Right renal cortex interstitium (tissue), 3 donors: ENCODE data around the gene TECPR1. TPM values are rescaled to one million over a fixed set of nuclear protein-coding genes. Genes with fewer than 3 reads are reported as not detected.
A peak's percentile ranks its signal among the peaks of the same experiment; 100 is the strongest.

Experiments
- DNase-seq, 3 donors: peaks; one replicate each; pipeline ENCODE4 v3.0.0-alpha.2; 2013; ENCODE audit warnings: low read depth in 3 of 3, low spot score in 2 of 3
- polyA plus RNA-seq, 3 donors: library from polyadenylated mRNA; unstranded; fragments of 120-200 nt; gene quantifications; one replicate each; pipeline ENCODE4 v1.2.1, GENCODE V29; 2013; ENCODE audit not compliant: insufficient read length in 3 of 3

The TECPR1 gene
- polyA plus RNA-seq, 3 donors = 12.1 to 14.2 (median 13.2) TPM

DNA sequence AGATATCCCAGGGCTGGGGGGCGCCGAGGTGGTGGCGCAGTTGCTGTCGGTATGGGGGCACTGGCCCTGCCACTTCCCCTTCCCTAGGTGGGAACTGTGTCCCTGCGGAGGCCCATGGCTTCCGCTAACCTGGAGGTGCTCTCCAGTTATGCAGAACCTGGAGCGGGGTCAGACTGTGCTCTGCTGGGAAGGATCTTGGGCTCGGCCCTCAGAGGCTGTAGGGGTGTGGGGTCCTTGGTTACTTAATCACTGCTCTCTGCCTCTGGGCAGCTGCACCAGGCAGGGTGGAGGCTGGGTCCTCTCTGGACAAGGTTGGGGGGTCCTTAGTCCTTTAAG lies 31.8 kb upstream of the TECPR1 start:
- no peak for DNase-seq

- DNase-seq = no peak
Observed at GRCh38 chr7:98283127-98283886, 31.3 kb upstream of the TECPR1 start.

- no peak for DNase-seq
Observed at GRCh38 chr7:98282703-98283102, 30.7 kb upstream of the TECPR1 start.

DNA sequence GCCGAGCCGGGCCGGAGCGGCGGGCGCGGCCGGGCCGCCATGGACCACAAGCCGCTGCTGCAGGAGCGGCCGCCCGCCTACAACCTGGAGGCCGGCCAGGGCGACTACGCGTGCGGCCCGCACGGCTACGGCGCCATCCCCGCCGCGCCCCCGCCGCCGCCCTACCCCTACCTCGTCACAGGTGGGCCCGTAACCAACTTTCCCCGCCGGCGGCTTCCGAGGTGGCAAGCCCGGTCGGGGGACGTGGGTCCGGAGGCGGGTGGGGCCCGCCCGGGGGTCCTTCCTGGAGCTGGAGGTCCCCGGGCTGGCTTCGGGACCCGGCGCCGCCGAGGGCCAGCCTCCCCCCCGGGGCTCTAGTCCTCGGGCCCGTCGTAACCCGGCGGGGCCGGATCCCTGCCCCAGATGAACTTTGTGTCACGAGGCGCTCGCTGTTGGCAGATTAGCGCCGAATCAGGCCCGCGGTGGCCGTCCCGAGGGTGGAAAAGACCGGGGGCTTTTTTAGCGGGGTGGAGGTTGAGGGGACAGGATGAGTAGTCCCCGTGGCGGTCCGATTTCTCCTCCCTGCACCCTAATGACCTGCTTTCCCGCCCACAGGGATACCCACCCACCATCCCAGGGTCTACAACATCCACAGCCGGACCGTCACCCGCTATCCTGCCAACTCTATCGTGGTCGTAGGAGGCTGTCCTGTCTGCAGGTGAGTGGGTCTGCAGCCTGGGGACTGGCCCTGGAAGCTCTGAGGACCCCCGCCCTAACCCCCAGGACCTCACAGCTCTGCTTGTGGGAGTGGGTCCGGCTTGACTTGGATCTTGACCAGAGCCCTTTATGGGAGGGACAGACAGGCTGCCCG lies 29.9 kb upstream of the TECPR1 start:
- no peak for DNase-seq

DNA sequence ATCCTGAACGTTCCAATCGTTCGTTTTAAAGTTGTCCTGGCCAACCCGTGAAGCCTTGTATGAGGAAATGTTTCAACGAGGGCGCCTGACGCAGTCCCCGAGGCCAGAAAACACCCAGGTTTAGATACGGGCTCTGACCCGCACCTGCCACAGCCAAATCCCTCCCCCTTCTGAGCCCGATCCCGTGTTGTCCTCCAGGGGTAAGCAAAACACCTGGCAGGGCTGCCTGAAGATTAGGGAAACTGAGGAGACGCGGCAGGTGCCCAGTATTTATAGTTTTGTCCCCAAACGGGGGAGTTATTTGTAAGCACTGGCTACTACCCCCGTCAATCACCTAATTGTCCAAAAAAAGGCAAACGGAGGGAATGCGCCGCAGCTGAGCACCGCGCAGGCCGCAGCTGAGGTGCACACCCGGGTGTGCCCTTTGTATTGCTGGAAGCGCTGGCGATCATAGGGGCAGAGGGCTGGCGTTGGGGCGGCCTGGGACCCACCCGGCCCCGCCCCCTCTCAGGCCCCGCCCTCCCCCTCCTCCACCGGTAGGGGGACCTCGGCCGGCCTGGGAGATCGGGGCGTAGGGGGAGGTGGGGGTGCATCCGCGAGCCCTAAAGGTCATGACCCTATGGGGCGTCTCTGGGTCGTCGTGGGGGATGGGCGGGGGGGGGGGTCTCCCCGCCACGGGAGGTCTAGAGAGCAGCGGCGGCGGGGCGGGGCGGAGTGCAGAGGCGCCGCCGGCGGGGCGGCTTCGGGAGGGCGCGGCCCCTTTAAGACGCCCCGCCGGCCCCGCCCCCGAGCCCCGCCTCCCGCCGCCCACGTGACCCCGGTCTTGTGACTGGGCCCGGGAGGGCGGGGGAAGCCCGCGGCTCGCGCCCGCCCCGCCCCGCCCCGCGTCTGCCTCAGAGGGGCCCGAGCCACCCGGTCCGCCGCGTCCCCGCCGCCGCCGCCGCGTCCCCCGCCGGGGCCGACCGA lies 29.0 kb upstream of the TECPR1 start, which contains the start of gene BRI3:
Gene BRI3, plus strand, starts transcription at position 896 of the 966 bp plus-strand sequence. CDS start 110 bp downstream, outside the sequence.
- DNase-seq = peak in 2 of 3 donors; percentile 71 to 76

DNA sequence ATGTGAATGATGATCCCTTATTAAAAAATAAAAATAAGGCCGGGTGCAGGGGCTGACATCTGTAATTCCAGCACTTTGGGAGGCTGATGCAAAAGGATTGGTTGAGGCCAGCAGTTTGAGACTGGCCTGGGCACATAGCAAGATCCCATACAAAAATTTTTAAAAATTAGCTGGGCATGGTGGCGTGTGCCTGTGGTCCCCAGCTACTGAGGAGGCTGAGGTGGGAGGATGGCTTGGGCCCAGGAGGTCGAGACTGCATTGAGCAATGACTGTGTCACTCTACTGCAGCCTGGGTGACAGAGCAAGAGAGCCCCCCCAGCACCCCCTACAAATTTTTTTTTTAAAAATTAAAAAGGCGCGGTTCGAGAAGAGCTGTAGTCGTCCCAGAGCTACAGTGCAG lies 28.3 kb upstream of the TECPR1 start:
- no peak for DNase-seq

DNA sequence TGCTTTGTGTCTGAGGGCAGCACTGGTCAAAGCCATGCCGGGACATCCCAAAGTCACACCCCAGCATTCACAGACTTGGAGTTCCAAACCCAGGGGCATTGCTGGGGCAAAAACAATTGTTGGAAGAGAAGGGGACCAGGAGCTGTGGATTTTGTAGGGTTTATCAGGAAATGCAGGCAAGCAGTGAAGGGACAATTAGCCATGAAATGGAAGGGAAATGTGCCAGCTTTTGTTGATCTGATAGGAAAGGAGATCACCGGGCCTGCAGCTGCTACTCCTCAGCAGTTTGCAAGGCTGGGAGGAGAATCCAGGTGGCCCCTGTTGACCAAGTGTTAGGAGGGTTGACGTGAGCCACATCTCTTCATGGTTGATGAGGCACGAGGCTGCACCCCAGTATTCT lies 26.9 kb upstream of the TECPR1 start:
- DNase-seq = no peak

- DNase-seq = no peak
Observed at GRCh38 chr7:98278408-98278807, 26.4 kb upstream of the TECPR1 start.

DNA sequence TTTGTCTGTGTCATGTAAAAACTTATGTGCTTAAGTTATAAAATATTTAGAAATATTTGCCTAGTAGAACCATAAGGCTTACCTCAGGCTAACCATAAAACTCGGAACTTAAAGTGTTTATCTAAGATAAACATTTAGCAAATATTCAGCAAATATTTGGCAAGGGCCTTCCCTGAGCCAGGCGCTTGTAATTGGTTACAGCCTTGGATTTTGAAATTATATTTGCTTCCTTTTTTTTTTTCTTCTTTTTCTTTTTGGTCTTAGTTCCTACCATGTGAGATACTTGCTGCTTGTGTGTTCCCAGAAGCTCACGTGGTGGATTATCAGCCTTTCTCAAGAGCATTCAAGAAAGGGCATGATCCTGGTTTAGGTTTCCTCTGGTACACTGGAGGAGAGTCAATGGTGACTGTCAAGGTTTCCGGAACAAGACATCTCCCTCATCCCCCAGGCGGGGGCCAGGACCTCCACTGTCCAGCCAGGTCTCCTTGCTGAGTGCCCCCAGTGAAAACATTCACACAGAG lies 24.3 kb upstream of the TECPR1 start:
- no peak for DNase-seq

DNA sequence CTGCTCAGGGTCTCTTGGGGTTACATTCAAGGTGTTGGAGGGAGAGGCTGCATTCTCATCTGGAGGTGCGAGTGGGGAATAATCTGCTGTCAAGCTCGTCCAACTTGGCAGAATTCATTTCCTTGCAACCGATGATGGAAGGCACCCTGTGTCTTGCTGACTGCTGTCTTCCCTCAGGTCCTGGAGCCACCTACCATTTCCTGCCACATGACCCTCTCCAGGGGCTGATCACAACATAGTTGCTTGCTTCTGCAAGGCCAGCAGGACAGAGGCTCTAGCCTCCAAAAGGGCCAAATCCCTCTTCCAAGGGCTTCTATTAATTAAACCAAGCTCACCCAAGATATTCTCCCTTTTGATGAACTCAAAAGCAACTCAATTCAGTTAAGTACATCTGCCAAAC lies 15.3 kb upstream of the TECPR1 start:
- DNase-seq = no peak

DNA sequence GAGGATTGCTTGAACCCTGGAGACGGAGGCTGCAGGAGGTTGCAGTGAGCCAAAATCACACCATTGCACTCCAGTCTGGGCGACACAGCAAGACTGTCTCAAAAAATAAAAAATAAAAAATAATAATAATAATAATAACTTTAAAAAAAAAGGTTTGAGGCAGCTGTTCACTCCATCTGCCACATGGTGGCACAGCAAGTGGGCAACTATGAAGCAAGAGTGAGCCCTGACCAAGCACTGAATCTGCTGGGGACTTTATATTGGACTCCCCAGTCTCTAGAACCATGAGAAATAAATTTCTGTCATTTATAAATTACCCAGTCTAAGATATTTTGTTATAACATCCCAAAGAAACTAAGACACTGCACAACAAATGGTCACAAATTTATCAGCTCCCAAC lies 14.8 kb upstream of the TECPR1 start:
- no peak for DNase-seq

GRCh38 chr7:98265841-98266271 lies 13.8 kb upstream of the TECPR1 start:
- no peak for DNase-seq

DNA sequence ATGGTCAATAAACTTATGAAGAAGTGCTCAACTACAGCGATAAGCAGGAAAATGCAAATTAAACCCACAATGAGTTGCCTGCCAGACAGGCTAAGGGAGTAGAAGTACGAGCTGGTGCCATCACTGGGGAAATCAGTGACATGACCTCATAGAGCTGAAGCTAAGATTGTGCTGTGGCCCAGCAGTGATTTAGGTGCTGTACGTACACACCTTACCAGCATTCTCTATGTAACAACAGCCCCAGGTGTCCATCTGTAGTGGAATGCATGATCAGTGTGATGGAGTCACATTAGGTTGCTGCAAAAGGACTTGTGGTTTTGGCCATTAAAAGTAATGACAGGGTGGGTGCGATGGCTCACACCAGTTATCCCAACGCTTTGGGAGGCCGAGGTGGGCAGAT lies 5.7 kb upstream of the TECPR1 start:
- no peak for DNase-seq

GRCh38 chr7:98256431-98256830 lies 4.4 kb upstream of the TECPR1 start:
- DNase-seq = no peak

DNA sequence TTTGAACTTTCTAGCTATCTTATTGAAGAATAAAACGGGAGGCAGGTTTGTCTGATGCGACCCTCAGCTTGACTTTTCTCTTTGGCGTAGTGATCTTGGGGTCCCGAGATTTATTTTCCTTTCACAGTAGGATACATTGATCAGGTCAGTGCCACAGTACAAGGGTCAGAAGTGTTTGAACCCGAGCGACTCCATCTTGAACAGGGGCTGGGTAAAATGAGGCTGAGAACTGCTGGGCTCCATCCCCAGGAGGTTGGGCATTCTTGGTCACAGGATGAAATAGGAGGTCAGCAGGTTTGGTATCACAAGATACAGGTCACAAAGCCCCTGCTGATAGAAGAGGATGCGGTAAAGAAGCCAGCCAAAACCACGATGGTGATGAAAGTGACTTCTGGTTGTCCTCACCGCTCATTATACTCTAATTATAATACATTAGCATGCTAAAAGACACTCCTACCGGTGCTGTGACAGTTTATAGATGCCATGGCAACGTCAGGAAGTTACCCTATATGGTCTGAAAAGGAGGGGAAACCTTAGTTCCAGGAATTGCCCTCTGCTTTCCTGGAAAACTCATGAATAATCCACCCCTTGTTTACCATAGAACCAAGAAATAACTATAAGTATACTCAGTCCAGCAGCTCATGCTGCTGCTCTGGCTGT lies 3.0 kb upstream of the TECPR1 start:
- no peak for DNase-seq

- DNase-seq = no peak
Observed at GRCh38 chr7:98254516-98254915, 2.5 kb upstream of the TECPR1 start.

DNA sequence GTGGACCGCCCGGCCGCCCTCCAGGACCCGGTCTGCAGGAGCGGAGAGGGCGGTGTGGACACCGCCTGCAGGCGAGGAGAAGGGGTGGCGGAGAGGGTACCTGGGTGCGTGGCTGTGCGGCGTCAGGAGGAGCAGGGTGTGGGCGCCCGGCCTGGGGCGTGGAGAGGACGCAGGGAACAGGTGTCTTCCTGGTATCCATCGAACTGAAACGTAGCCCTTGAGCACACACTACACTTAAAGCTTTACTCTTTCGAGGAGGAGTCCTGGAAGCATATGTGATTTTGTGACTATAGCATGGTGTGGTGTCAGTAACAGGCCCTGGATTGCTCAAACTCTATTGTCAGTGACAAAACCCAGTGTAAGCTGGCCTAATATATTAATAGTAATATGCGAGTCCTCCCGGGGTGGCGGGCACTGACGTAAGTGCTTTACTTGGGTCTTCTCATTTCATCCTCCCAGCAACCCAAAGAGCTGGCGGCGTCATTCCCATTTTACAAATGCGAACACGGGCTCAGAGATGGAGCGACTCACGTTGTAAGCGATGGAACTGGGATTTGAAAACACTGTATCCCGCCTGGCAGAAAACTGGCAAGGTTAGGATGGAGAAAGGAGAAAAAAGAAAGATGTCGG lies 508 bp upstream of the TECPR1 start:
- no peak for DNase-seq

DNA sequence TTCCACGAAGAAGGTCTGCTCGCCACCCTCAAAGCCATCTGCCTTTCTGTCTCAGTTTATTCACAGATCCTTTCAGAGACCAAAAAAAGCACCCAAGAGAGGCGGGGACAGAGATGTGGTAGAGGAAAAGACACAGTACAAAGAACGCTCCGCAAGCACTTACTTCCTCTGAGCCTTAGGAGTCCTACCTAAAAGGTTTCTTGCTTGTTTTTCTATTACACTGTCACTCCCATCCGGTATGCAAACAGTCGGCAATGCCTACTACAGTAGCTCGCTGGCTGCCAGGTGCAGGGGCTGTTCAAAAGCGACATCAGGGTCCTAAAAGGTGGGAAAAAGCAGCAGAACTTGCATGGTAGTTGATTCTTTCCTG lies 816 bp downstream of the TECPR1 start:
- DNase-seq = no peak

DNA sequence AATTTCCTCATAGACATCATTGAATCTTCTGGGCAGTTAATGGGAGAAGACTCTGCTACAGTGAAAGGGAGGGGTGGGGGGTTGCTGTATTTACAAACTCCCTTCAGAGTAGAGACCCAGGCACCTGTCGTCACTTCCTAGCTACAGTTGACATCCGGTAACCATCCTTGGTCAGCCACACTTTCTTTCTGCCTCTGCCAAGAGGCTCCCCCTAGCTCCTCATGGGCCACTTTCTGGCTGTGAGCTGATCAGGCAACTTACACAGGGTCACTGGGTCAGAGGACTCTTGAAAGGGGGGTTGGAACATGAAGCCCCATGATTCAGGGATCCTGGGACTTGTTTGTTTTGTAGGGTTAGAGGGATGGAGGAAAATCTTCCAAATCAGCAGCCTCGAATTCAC lies 1.2 kb downstream of the TECPR1 start:
- DNase-seq = no peak

DNA sequence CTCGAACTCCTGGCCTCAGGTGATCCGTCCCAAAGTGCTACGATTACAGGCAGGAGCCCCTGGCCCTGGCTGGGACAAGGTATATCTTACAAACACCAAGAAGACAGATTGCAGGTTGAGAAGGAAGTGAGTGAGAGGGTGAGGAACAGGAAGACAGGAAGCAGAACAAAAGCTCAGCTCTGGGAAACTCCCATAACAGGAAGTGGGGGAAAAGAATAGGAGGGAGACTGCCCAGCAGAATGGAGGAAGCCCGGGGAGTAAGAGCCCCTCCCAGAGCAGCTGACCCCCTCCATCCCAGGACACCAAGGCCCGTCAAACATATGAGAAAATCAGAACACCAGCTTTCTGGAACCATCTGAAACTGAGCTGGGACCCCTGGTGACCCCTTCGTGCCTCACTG lies 2.9 kb downstream of the TECPR1 start:
- DNase-seq = no peak
